NCI-H2029 treated with DMSO at 0.1 percent for 48 hours (cell line): Measurements from ENCODE around the gene KDM6B.
"Not testable (repeated sequence)": the region's sequence is repeated elsewhere in the genome, so short reads cannot be mapped to it uniquely, and the experiment has no call there.

Experiments used
- DNase-seq: peaks from one replicate; lab custom pipeline; 2025; lab: John Stamatoyannopoulos, UW

Gene KDM6B

DNA sequence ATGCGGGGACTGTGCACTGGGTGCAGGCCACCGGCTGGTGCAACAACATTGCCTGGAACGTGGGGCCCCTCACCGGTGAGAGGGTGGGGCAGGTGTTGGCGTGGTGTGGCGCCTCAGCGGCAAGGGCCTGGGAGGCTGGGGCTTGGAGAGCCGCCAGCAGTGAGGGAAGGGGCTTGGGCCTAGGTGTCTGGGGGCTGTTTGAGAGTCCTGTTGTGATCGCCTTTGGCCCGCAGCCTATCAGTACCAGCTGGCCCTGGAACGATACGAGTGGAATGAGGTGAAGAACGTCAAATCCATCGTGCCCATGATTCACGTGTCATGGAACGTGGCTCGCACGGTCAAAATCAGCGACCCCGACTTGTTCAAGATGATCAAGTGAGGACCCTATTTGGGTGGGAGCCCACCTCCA, 18.2 kb downstream of the KDM6B start:
- no peak for DNase-seq

GRCh38 chr17:7852919-7853690, 19.1 kb downstream of the KDM6B start:
- DNase-seq: no peak

- no peak for DNase-seq
Observed at GRCh38 chr17:7853691-7854038, 19.6 kb downstream of the KDM6B start.

DNA sequence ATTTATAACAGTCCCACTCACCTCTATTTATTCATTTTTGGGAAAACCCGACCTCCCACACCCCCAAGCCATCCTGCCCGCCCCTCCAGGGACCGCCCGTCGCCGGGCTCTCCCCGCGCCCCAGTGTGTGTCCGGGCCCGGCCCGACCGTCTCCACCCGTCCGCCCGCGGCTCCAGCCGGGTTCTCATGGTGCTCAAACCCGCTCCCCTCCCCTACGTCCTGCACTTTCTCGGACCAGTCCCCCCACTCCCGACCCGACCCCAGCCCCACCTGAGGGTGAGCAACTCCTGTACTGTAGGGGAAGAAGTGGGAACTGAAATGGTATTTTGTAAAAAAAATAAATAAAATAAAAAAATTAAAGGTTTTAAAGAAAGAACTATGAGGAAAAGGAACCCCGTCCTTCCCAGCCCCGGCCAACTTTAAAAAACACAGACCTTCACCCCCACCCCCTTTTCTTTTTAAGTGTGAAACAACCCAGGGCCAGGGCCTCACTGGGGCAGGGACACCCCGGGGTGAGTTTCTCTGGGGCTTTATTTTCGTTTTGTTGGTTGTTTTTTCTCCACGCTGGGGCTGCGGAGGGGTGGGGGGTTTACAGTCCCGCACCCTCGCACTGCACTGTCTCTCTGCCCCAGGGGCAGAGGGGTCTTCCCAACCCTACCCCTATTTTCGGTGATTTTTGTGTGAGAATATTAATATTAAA, 20.2 kb downstream of the KDM6B start:
- no peak for DNase-seq

DNA sequence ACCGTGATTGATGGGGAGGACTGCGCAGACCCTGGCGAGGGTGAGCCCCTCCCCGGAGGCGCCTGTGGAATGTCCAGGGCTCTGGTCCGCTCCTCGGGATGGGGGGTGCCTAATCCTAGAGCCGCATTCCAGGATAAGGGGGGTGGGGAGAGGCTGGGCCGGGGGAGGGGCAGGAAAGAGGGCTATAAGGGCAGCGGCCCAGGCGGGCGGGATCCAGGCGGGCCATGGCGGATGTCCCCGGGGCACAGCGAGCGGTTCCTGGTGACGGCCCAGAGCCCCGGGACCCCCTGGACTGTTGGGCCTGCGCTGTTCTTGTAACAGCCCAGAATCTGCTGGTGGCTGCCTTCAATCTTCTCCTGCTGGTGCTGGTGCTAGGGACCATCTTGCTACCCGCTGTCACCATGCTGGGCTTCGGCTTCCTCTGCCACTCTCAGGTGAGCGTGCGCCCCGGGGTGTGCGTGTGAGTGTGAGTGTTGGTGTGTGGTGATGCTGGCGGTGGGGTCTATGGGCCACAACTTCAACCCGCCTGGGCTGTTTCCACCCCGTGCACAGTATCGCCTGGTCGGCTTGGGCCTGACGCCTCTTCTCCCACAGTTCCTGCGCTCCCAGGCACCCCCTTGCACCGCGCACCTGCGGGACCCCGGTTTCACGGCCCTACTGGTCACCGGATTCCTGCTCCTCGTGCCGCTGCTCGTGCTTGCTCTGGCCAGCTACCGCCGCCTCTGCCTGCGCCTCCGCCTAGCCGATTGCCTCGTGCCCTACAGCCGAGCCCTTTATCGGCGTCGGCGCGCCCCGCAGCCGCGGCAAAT, 21.0 kb downstream of the KDM6B start, which contains the start of gene TMEM88:
Gene TMEM88 (plus strand): TSS at position 216 of the 809 bp plus-strand sequence. CDS start 9 bp downstream, at position 225.
- DNase-seq: no peak

- DNase-seq: no peak
Observed at GRCh38 chr17:7855660-7856010, 21.6 kb downstream of the KDM6B start.

GRCh38 chr17:7856011-7856810, 22.2 kb downstream of the KDM6B start:
- DNase-seq: no peak

DNA sequence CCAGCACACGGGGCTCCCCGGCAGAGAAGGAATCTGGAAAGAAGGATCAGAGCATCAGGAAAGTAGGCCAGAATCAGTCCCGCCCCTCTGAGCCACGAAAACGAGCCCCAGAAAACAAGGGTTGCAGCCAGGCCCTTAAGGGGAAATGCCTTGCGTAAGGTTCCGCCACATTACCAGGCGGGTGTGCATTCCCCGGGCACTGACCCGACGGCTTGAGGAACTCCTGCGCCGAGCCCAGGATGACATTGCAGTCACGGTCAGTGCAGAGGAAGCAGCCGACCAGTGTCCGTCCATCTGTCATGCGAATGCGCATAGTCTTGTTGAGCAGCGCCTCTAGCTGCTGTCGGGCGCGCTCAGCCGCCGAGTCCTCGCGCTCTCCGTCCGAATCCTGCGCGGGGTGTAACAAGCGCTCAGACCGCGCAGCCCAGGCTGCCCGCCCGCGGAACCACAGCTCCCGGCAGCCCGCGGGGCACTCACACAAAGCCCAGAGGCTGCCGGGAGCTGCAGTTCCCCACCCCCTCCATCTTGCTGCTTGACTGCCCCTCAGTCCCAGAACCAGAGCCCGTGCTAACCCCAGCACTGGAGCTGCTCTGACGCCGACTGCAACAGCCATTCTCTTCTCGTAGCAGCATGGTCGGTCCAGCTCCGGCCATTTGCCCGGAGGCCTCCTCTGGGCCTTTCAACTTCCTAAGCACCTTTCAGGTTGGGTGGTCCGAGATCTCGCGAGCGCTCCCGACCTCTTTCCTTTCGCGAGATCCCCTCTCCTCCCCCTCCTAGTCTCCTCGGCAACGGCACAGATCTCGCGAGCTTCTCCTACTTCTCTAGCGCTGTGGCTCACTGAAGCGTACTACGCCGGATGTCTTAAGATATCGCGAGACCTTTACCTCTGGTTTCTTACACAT, 23.0 kb downstream of the KDM6B start, which contains the start of gene NAA38:
Gene NAA38 (minus strand): TSS at position 749 of the 902 bp plus-strand sequence. CDS start 96 bp downstream, at position 653.
- peak; percentile 90 for DNase-seq

DNA sequence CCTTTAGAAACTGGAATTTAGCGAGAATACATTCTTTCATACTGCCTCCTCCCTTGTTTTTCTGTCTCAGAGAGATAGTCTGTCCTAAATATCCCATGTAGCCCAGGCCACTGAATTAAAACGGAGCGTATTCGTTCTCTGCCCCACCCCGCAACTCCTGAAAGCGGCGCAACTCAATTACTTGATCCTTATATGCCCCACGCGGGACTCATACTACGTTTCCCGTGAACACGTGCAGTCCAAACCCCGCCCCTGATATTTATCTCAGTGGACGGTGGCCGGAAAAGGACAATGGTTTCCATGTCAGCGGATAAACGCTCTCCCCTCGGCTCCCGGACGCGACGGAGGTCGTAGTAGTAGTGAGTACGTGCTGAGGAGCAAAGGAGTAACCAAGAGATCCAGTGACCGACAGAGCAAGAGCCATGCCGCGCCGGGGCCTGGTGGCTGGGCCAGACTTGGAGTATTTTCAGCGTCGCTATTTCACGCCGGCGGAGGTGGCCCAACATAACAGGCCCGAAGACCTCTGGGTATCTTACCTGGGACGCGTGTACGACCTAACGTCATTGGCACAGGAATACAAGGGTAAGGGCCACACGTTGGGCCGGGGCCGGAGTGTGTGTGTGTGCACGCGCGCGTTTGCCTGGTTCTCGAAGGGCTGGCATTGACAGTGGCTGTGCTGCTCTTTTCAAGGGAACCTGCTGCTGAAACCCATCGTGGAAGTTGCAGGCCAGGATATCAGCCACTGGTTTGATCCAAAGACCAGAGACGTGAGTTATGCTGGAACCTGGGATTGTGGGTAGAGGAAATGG, 23.9 kb downstream of the KDM6B start, which contains the start of gene CYB5D1:
Gene CYB5D1 (plus strand): TSS at position 291 of the 809 bp plus-strand sequence. CDS start 132 bp downstream, at position 423.
- peak; percentile 86 for DNase-seq

- no peak for DNase-seq
Observed at GRCh38 chr17:7858522-7858810, 24.4 kb downstream of the KDM6B start.

GRCh38 chr17:7859028-7859427, 25.0 kb downstream of the KDM6B start:
- DNase-seq: no peak

- DNase-seq: peak; percentile 47
Observed at GRCh38 chr17:7862692-7863437, 28.8 kb downstream of the KDM6B start.

- DNase-seq: not testable (repeated sequence)
Observed at GRCh38 chr17:7864384-7864783, 30.4 kb downstream of the KDM6B start.

- no peak for DNase-seq
Observed at GRCh38 chr17:7864995-7865650, 31.1 kb downstream of the KDM6B start.

DNA sequence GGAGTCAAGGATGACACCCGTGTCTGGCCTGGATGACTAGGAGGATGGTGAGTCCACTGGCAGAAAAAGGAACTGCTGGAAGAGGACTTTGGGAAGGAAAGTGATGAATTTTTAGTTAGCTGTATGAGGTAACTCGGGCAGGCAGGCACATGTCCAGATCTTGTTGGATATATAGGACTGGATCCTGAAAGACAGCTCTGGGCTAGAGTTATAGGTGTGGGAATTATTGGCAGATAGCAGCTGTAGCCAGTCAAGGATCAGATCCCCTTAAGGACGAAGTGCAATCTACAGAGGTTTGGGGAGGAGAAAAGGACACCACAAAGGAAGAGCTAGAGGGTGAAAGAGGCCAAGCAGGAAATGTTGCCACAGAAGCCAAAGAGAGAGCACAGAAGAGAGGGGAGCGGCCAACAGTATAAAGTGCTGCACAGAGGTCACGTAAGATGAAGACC, 33.9 kb downstream of the KDM6B start:
- DNase-seq: no peak

GRCh38 chr17:7873051-7873450, 39.0 kb downstream of the KDM6B start:
- DNase-seq: no peak

GRCh38 chr17:7875804-7876370, 41.9 kb downstream of the KDM6B start:
- no peak for DNase-seq

DNA sequence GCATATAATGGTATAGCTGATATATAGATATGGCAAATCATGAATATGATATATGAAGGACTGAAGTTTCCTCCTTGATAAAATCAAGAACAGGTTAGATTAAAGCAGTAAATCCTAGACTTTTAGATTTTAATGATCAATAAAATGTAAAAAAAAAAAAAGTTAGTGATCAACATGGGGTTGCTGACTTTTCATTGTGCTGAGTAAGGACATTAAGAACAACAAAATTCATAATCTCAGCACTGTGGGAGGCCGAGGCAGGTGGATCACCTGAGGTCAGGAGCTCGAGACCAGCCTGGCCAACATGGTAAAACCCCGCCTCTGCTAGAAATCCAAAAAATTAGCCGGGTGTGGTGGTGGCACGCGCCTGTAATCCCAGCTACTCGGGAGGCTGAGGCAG, 44.2 kb downstream of the KDM6B start:
- no peak for DNase-seq
